A673 (cell line): ENCODE measurements around the gene AFAP1.

Experiments used
- EZH2 ChIP-seq: fragments of 200-600 bp; sonication (generic); IDR thresholded peaks from 2 replicates; pipeline ENCODE4 v1.6.1; 2017; ENCODE audit warnings: borderline replicate concordance, low read depth, mild to moderate bottlenecking, mixed read lengths, antibody characterized with exemption, low read length; ENCODE audit not compliant: poor library complexity, severe bottlenecking
- TF ChIP-seq, protein P1 (sequence below): fragments of 300-800, 200-600 bp; sonication (generic); conservative IDR thresholded peaks from 2 replicates; pipeline ENCODE4 v1.5.1; 2017; ENCODE audit warnings: low read depth, mild to moderate bottlenecking, antibody characterized with exemption, low read length, moderate library complexity, mixed read lengths

DNA sequence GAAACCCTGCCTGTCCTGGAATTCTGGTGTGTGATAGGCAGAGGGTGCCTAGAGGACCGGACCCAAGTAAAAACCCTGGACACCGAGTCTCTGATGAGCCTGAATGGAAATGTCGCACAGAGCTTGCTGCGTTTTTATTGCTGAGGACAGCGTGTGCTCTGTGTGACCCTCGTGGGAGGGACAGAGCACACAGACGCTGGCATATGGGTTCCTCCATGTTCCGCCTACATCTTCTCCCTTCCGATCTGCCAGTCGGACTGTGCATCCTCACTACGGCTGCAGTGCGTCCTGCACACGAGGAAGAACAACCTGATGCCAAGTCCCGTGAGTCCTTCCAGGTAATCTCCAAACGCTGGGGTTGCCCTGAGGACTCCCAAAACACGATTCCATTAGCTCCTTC is 68.3 kb downstream of the AFAP1 start:
- TF ChIP-seq, protein P1, sequence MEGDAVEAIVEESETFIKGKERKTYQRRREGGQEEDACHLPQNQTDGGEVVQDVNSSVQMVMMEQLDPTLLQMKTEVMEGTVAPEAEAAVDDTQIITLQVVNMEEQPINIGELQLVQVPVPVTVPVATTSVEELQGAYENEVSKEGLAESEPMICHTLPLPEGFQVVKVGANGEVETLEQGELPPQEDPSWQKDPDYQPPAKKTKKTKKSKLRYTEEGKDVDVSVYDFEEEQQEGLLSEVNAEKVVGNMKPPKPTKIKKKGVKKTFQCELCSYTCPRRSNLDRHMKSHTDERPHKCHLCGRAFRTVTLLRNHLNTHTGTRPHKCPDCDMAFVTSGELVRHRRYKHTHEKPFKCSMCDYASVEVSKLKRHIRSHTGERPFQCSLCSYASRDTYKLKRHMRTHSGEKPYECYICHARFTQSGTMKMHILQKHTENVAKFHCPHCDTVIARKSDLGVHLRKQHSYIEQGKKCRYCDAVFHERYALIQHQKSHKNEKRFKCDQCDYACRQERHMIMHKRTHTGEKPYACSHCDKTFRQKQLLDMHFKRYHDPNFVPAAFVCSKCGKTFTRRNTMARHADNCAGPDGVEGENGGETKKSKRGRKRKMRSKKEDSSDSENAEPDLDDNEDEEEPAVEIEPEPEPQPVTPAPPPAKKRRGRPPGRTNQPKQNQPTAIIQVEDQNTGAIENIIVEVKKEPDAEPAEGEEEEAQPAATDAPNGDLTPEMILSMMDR, result no peak
- TF ChIP-seq EZH2, result no peak
